DOHH2 (cell line): ENCODE measurements around the gene RNF130.

Experiments
- H3F3A ChIP-seq: fragments of 200-600 bp; sonication (generic), shearing (Covaris generic); 2 replicates; pipeline ENCODE4 v1.6.0; 2016; ENCODE audit warnings: antibody characterized with exemption, mild to moderate bottlenecking; ENCODE audit not compliant: control insufficient read depth, insufficient read depth
- H3K27ac ChIP-seq: fragments of 200-600 bp; sonication (generic); 2 replicates; pipeline ENCODE4 v1.5.1; 2014; ENCODE audit warnings: low read depth, mild to moderate bottlenecking, low read length, moderate library complexity
- H3K27me3 ChIP-seq: fragments of 200-600 bp; sonication (generic); 2 replicates; pipeline ENCODE4 v1.6.1; 2014; ENCODE audit warnings: mild to moderate bottlenecking, low read length, mixed read lengths; ENCODE audit not compliant: control insufficient read depth
- H3K36me3 ChIP-seq: fragments of 200-600 bp; sonication (generic); 2 replicates; pipeline ENCODE4 v1.6.1; 2014; ENCODE audit warnings: mild to moderate bottlenecking, low read length, moderate library complexity, mixed read lengths; ENCODE audit not compliant: control insufficient read depth
- H3K4me1 ChIP-seq: fragments of 200-600 bp; sonication (generic); 2 replicates; pipeline ENCODE4 v1.6.1; 2014; ENCODE audit warnings: mild to moderate bottlenecking, low read length, mixed read lengths; ENCODE audit not compliant: control insufficient read depth
- H3K4me2 ChIP-seq: fragments of 200-600 bp; sonication (generic); 2 replicates; pipeline ENCODE4 v1.6.0; 2014; ENCODE audit warnings: mild to moderate bottlenecking, low read length, moderate library complexity
- H3K4me3 ChIP-seq: fragments of 200-600 bp; sonication (generic); 2 replicates; pipeline ENCODE4 v1.5.1; 2014; ENCODE audit warnings: mild to moderate bottlenecking, low read length, mixed read lengths
- H3K79me2 ChIP-seq: fragments of 200-600 bp; sonication (generic); 2 replicates; pipeline ENCODE4 v1.6.1; 2014; ENCODE audit warnings: mild to moderate bottlenecking, low read length, mixed read lengths; ENCODE audit not compliant: control insufficient read depth
- H3K9me2 ChIP-seq: fragments of 200-600 bp; sonication (generic); replicated peaks from 2 replicates; pipeline ENCODE4 v1.6.1; 2014; ENCODE audit warnings: mild to moderate bottlenecking, low read length, mixed read lengths; ENCODE audit not compliant: control insufficient read depth
- H3K9me3 ChIP-seq: fragments of 200-600 bp; sonication (generic); 2 replicates; pipeline ENCODE4 v1.6.1; 2014; ENCODE audit warnings: antibody characterized with exemption, low read length, mixed read lengths; ENCODE audit not compliant: control insufficient read depth, insufficient read depth
- H4K20me1 ChIP-seq: fragments of 200-600 bp; sonication (generic); 2 replicates; pipeline ENCODE4 v1.6.0; 2014; ENCODE audit warnings: low read depth, mild to moderate bottlenecking, antibody characterized with exemption, low read length, moderate library complexity; ENCODE audit not compliant: control insufficient read depth, insufficient read depth
- CTCF ChIP-seq: fragments of 200-600 bp; sonication (generic); IDR thresholded peaks from one replicate; pipeline ENCODE4 v1.5.1; 2014; ENCODE audit warnings: antibody characterized with exemption, mild to moderate bottlenecking, low read depth, low read length; ENCODE audit not compliant: poor library complexity, severe bottlenecking
- EZH2phosphoT487 ChIP-seq: fragments of 200-600 bp; sonication (generic); IDR thresholded peaks from 2 replicates; pipeline ENCODE4 v1.6.1; 2017; ENCODE audit warnings: borderline replicate concordance, mild to moderate bottlenecking, antibody characterized with exemption, low read length, moderate library complexity, mixed read lengths

RNF130 gene

GRCh38 chr5:180010636-180011035 lies 60.9 kb downstream of the RNF130 start:
- Histone ChIP-seq H3K27ac (no peak overlapping the region), H3K9me2 (no peaks in the 10 kb centered on the region), H3K79me2 (no peaks in the 10 kb centered on the region), H3K4me3 (no peak overlapping the region), H3F3A (no peaks in the 10 kb centered on the region), H3K4me2 (no peak overlapping the region), H3K27me3 (peaks cover 32% of the 10 kb centered on the region), H3K4me1 (no peaks in the 10 kb centered on the region), H4K20me1 (no peaks in the 10 kb centered on the region), H3K36me3 (no peaks in the 10 kb centered on the region), H3K9me3 (no peaks in the 10 kb centered on the region)
- no peak for TF ChIP-seq CTCF
- no peak for TF ChIP-seq EZH2phosphoT487

GRCh38 chr5:180009581-180009980 lies 62.0 kb downstream of the RNF130 start:
- H3K27ac ChIP-seq: no peak overlapping the region
- no peaks in the 10 kb centered on the region for H3K9me3 ChIP-seq
- H3F3A ChIP-seq: no peaks in the 10 kb centered on the region
- no peaks in the 10 kb centered on the region for H3K9me2 ChIP-seq
- TF ChIP-seq CTCF (no peak), EZH2phosphoT487 (no peak)
- no peaks in the 10 kb centered on the region for H4K20me1 ChIP-seq
- H3K4me2 ChIP-seq: no peak overlapping the region
- H3K4me3 ChIP-seq: no peak overlapping the region
- H3K36me3 ChIP-seq: no peaks in the 10 kb centered on the region
- H3K4me1 ChIP-seq: no peaks in the 10 kb centered on the region
- H3K27me3 ChIP-seq: peaks cover 36% of the 10 kb centered on the region
- H3K79me2 ChIP-seq: no peaks in the 10 kb centered on the region

- no peak overlapping the region for H3K27ac ChIP-seq
- H4K20me1 ChIP-seq: no peaks in the 10 kb centered on the region
- H3K4me2 ChIP-seq: no peak overlapping the region
- no peak for TF ChIP-seq EZH2phosphoT487
- no peak for TF ChIP-seq CTCF
- peaks cover 31% of the 10 kb centered on the region for H3K27me3 ChIP-seq
- no peaks in the 10 kb centered on the region for H3K79me2 ChIP-seq
- H3F3A ChIP-seq: no peaks in the 10 kb centered on the region
- H3K4me3 ChIP-seq: no peak overlapping the region
- H3K9me3 ChIP-seq: no peaks in the 10 kb centered on the region
- H3K36me3 ChIP-seq: no peaks in the 10 kb centered on the region
- H3K9me2 ChIP-seq: no peaks in the 10 kb centered on the region
- H3K4me1 ChIP-seq: no peaks in the 10 kb centered on the region
Measured at GRCh38 chr5:180008433-180008832, 63.1 kb downstream of the RNF130 start.

- TF ChIP-seq CTCF (no peak), EZH2phosphoT487 (no peak)
Measured at GRCh38 chr5:180007582-180007981, 64.0 kb downstream of the RNF130 start.

More at GRCh38 chr5:180007582-180007981, 64.0 kb downstream of the RNF130 start:
- peaks cover 24% of the 10 kb centered on the region for H3K27me3 ChIP-seq
- H3K27ac ChIP-seq: no peak overlapping the region
- H3K9me3 ChIP-seq: no peaks in the 10 kb centered on the region
- H3K79me2 ChIP-seq: no peaks in the 10 kb centered on the region
- H3F3A ChIP-seq: no peaks in the 10 kb centered on the region
- no peaks in the 10 kb centered on the region for H3K36me3 ChIP-seq
- H3K4me2 ChIP-seq: no peak overlapping the region
- H3K9me2 ChIP-seq: no peaks in the 10 kb centered on the region
- H3K4me1 ChIP-seq: no peaks in the 10 kb centered on the region
- H3K4me3 ChIP-seq: no peak overlapping the region
- H4K20me1 ChIP-seq: no peaks in the 10 kb centered on the region
